B cell (primary cell): Measurements from ENCODE around the gene PKIG. TPM values are rescaled to one million over a fixed set of nuclear protein-coding genes. Genes with fewer than 3 reads are reported as not detected.

ENCODE experiments used
- ATAC-seq: fragments of 200-7000 bp; cut with Tn5 transposase; one replicate; pipeline ENCODE4 v1.10.0; 2021; ENCODE audit warnings: low read depth, mild to moderate bottlenecking, moderate number of reproducible peaks, moderate library complexity
- CTCF ChIA-PET: fragments of 350-600 bp; sonication (Branson Sonifier 250); formaldehyde crosslinking; loops from one replicate; lab custom pipeline; 2021; ENCODE audit warnings: antibody characterized with exemption, inconsistent platforms; lab: Charles Lee
- POLR2A ChIA-PET: fragments of 350-600 bp; sonication (Branson Sonifier 250); formaldehyde crosslinking; loops from one replicate; lab custom pipeline; 2021; ENCODE audit warnings: antibody characterized with exemption; lab: Charles Lee
- DNase-seq: peaks from one replicate; pipeline ENCODE4 v3.0.0; 2013
- H2AFZ ChIP-seq: 2 replicates; pipeline ENCODE4 v1.6.1; 2012; ENCODE audit warnings: mild to moderate bottlenecking, low read depth, low read length; ENCODE audit not compliant: insufficient read depth, poor library complexity, severe bottlenecking
- H3K27ac ChIP-seq, 2 donors: 1 replicate in 1 of 2; 2 replicates in 1 of 2; pipeline ENCODE4 v1.5.1; 2012 to 2013; ENCODE audit warnings: low read length in 2 of 2, mild to moderate bottlenecking in 2 of 2, moderate library complexity in 1 of 2
- H3K27me3 ChIP-seq, 4 experiments: fragments of 200-600 bp in 1 of 4; sonication (generic) in 1 of 4; replicated peaks in 1 of 4; 1 replicate in 2 of 4; 2 replicates in 2 of 4; pipeline versions ENCODE4 v1.6.1 to v1.7.0; 2013 to 2016; ENCODE audit warnings: low read length in 3 of 4, mild to moderate bottlenecking in 2 of 4, mixed read lengths in 1 of 4, moderate library complexity in 1 of 4; ENCODE audit not compliant: insufficient read depth in 4 of 4, control insufficient read depth in 3 of 4; ENCODE audit errors: control extremely low read depth in 1 of 4
- H3K36me3 ChIP-seq, 2 experiments: replicated peaks in 1 of 2; 1 replicate in 1 of 2; 2 replicates in 1 of 2; pipeline versions ENCODE4 v1.6.1 to v1.7.1; 2013; ENCODE audit warnings: low read length in 1 of 2; ENCODE audit not compliant: insufficient read depth in 2 of 2, control insufficient read depth in 1 of 2; ENCODE audit errors: control extremely low read depth in 1 of 2, extremely low read depth in 1 of 2
- H3K4me1 ChIP-seq, 2 donors: fragments of 200-600 bp in 1 of 2; sonication (generic) in 1 of 2; 1 replicate in 1 of 2; 2 replicates in 1 of 2; pipeline versions ENCODE4 v1.5.1 to v1.6.1; 2013 to 2017; ENCODE audit warnings: low read length in 2 of 2; ENCODE audit not compliant: control insufficient read depth in 2 of 2, insufficient read depth in 2 of 2
- H3K4me2 ChIP-seq: replicated peaks from 2 replicates; pipeline ENCODE3; 2012; ENCODE audit warnings: mild to moderate bottlenecking, low read depth, low read length; ENCODE audit not compliant: poor library complexity, severe bottlenecking
- H3K4me3 ChIP-seq, 5 experiments: fragments of 200-600 bp in 1 of 5; sonication (generic) in 1 of 5; 1 replicate in 3 of 5; 2 replicates in 2 of 5; pipeline versions ENCODE4 v1.5.1 to v1.7.0; 2011 to 2016; ENCODE audit warnings: low read length in 4 of 5, mild to moderate bottlenecking in 4 of 5, low read depth in 2 of 5, control low read depth in 1 of 5, moderate library complexity in 1 of 5; ENCODE audit not compliant: insufficient read depth in 1 of 5; ENCODE audit errors: control extremely low read depth in 1 of 5, extremely low read depth in 1 of 5
- H3K79me2 ChIP-seq: fragments of 200-600 bp; sonication (generic); one replicate; pipeline ENCODE4 v1.6.0; 2016; ENCODE audit warnings: low read length; ENCODE audit not compliant: control insufficient read depth, insufficient read depth
- H3K9ac ChIP-seq: fragments of 200-600 bp; sonication (generic); 2 replicates; pipeline ENCODE4 v1.6.1; 2017; ENCODE audit warnings: mild to moderate bottlenecking, low read length, moderate library complexity
- H3K9me3 ChIP-seq, 3 donors: one replicate each; pipeline versions ENCODE4 v1.6.1 to v1.7.1; 2013; ENCODE audit warnings: low read length in 2 of 3; ENCODE audit not compliant: control insufficient read depth in 2 of 3, insufficient read depth in 1 of 3; ENCODE audit errors: control extremely low read depth in 1 of 3
- H4K20me1 ChIP-seq: 2 replicates; pipeline ENCODE4 v1.6.0; 2012; ENCODE audit warnings: mild to moderate bottlenecking, low read length; ENCODE audit not compliant: insufficient read depth, control insufficient read depth, poor library complexity, severe bottlenecking
- H3K27ac Mint-ChIP-seq: one replicate; pipeline ENCODE4 v1.8.0; 2021; ENCODE audit warnings: mixed read lengths
- H3K27me3 Mint-ChIP-seq: one replicate; pipeline ENCODE4 v1.8.0; 2021; ENCODE audit warnings: mixed read lengths
- H3K4me1 Mint-ChIP-seq: one replicate; pipeline ENCODE4 v1.8.0; 2021; ENCODE audit warnings: mixed read lengths
- H3K4me3 Mint-ChIP-seq: one replicate; pipeline ENCODE4 v1.8.0; 2021; ENCODE audit warnings: mixed read lengths
- H3K9me3 Mint-ChIP-seq: one replicate; pipeline ENCODE4 v1.8.0; 2022; ENCODE audit warnings: mixed read lengths; ENCODE audit not compliant: insufficient read depth
- EZH2 ChIP-seq: IDR thresholded peaks from 2 replicates; pipeline ENCODE4 v1.6.1; 2012; ENCODE audit warnings: borderline replicate concordance, low read depth, mild to moderate bottlenecking, moderate library complexity, low read length; ENCODE audit not compliant: insufficient read depth, poor library complexity, severe bottlenecking
- WGBS: methylation state at CpG from one replicate; pipeline ENCODE4 v1.1.5; 2013; ENCODE audit warnings: missing lambda C conversion rate; ENCODE audit not compliant: insufficient coverage; 5-methylcytosine and 5-hydroxymethylcytosine counted together
- intact Hi-C: fragments of 100-400 bp; cut with micrococcal nuclease; formaldehyde crosslinking; loops from one replicate; pipeline ENCODE4 v1.10.0; 2022
- polyA plus RNA-seq: library from polyadenylated mRNA; depleted of rRNA; stranded (reverse); fragments of >200 nt; gene quantifications from 2 replicates; pipeline ENCODE4 v1.2.3, GENCODE V29; 2012
- total RNA-seq, 2 donors: library from RNA; stranded (reverse); fragments of 120-200 nt in 1 of 2; gene quantifications; 1 replicate in 1 of 2; 2 replicates in 1 of 2; pipeline versions ENCODE4 v1.2.3 to v1.2.4, GENCODE V29; 2013 to 2022
- TF ChIP-seq, protein P1 (sequence below): fragments of 200-600 bp; IDR thresholded peaks from one replicate; pipeline ENCODE4 v1.8.0; 2022; ENCODE audit warnings: antibody characterized with exemption, mild to moderate bottlenecking

PKIG gene
- total and polyA plus RNA-seq, 2 donors (not counting 1 experiment from before 2014, with no cell fraction given) = 128 to 168 TPM

DNA sequence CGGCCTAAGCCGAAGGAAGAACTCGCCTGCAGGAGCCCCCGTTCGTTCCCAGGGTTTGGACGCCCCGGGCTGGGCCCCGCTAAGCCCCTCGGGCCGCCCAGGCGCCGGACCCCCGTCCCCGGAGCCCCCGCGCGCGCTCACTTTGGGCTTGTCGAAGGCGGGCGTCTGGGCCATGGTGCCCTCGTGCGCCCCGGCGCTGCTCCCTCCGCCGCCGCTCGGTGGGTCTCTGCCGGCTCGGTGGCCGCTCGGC lies 69.0 kb downstream of the PKIG start:
- intact Hi-C loops = loop anchor here (2.0 to 5.0 kb wide), 2 partner anchors 19 to 174 kb away; partner anchors contain the start of gene TTPAL
- Histone ChIP-seq H2AFZ (peak overlapping the region; percentile 82), H3K4me1 (peaks cover 31 to 41% of the 10 kb centered on the region in 2 donors), H4K20me1 (no peaks in the 10 kb centered on the region), H3K79me2 (peaks cover 23% of the 10 kb centered on the region), H3K4me2 (peak overlapping the region; percentile 98), H3K27ac (peak overlapping the region in 1 of 2 donors; percentile 50), H3K36me3 (no peaks in the 10 kb centered on the region), H3K9ac (peak overlapping the region; percentile 70), H3K9me3 (no peaks in the 10 kb centered on the region), H3K4me3 (peak overlapping the region; percentile 17 to 89 (median 69)), H3K27me3 (no peaks in the 10 kb centered on the region)
- Mint-ChIP-seq H3K4me3 (peak overlapping the region; percentile 88), H3K27me3 (no peaks in the 10 kb centered on the region), H3K9me3 (no peaks in the 10 kb centered on the region), H3K27ac (no peak overlapping the region), H3K4me1 (peaks cover 48% of the 10 kb centered on the region)
- ChIA-PET POLR2A (interaction anchor here (1.5 to 2.4 kb wide), 2 partner anchors 9 to 65 kb away, joined by 4 to 8 read pairs; no protein-coding TSS in a partner anchor), CTCF (interaction anchor here (0.6 to 3.3 kb wide), 5 partner anchors 32 to 75 kb away, joined by 3 to 13 read pairs (median 4); no protein-coding TSS in a partner anchor)
- WGBS = under 1% methylated on average over 33 of the region's 33 CpGs
- no peak for ATAC-seq
- TF ChIP-seq, protein P1, sequence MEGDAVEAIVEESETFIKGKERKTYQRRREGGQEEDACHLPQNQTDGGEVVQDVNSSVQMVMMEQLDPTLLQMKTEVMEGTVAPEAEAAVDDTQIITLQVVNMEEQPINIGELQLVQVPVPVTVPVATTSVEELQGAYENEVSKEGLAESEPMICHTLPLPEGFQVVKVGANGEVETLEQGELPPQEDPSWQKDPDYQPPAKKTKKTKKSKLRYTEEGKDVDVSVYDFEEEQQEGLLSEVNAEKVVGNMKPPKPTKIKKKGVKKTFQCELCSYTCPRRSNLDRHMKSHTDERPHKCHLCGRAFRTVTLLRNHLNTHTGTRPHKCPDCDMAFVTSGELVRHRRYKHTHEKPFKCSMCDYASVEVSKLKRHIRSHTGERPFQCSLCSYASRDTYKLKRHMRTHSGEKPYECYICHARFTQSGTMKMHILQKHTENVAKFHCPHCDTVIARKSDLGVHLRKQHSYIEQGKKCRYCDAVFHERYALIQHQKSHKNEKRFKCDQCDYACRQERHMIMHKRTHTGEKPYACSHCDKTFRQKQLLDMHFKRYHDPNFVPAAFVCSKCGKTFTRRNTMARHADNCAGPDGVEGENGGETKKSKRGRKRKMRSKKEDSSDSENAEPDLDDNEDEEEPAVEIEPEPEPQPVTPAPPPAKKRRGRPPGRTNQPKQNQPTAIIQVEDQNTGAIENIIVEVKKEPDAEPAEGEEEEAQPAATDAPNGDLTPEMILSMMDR = no peak
- TF ChIP-seq EZH2 = no peak
- no peak for DNase-seq

DNA sequence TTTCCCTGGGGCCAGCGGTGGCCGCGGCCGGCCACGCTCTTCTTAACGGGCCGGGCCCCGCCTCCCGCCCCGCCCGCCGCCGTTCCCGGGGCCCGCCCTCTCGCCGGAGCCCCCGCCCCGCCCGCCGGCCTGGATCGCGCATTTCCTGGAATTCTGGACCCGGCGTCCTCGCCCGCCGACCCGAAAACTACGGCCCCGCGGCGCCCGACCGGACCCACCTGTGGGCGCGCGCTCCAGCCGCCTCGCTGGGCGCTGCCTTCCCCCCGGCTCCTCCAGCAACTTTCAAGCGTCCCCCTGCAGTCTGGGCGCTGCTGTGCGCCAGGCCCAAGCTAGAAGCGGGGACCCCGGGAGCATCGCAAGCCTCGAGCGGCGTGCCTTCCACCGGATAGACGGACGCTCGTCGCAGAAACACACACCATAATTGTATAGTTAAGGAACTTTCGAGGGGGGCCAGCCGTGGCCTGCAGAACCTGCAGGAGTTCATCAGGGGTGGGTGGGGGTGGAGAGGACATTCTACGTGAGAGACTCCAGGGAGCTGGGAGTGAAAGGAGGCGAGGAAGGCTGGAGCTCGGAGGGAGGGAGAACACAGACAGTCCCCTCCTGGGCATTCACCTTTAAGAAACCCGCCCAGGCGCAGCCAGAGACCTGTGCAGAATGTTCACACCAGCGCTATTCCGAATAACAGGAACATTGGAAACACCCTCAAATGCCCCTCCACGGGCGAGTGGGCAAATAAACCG lies 69.5 kb downstream of the PKIG start, which contains the start of gene ADA:
Gene ADA, minus strand, starts transcription at position 16 of the 740 bp plus-strand sequence. CDS start 92 bp downstream, outside the sequence.
- Histone ChIP-seq H3K4me1 (peaks cover 26 to 36% of the 10 kb centered on the region in 2 donors), H3K4me2 (peak within 1 kb of the TSS; percentile 98), H3K9me3 (no peaks in the 10 kb centered on the region), H3K36me3 (no peaks in the 10 kb centered on the region), H3K27me3 (no peaks in the 10 kb centered on the region), H3K27ac (peak within 1 kb of the TSS in 1 of 2 donors; percentile 57), H3K79me2 (peaks cover 23% of the 10 kb centered on the region), H2AFZ (peak within 1 kb of the TSS; percentile 82), H4K20me1 (no peaks in the 10 kb centered on the region), H3K9ac (peak within 1 kb of the TSS; percentile 70), H3K4me3 (peak within 1 kb of the TSS; percentile 67 to 89 (median 77))
- TF ChIP-seq EZH2 = no peak
- TF ChIP-seq, protein P1 = no peak
- H3K27ac Mint-ChIP-seq = peak within 1 kb of the TSS; percentile 84
- peak within 1 kb of the TSS; percentile 88 for H3K4me3 Mint-ChIP-seq
- ChIA-PET CTCF (interaction anchor here (0.6 to 3.3 kb wide), 3 partner anchors 32 to 76 kb away, joined by 4 to 13 read pairs (median 4); no protein-coding TSS in a partner anchor), POLR2A (interaction anchor here (1.5 to 2.4 kb wide), 2 partner anchors 9 to 66 kb away, joined by 4 to 8 read pairs; no protein-coding TSS in a partner anchor)
- intact Hi-C loops = loop anchor here (2.0 to 5.0 kb wide), 3 partner anchors 19 to 315 kb away; partner anchors contain the start of genes STK4 and TTPAL
- DNase-seq = peak; percentile 65
- ATAC-seq = peak; percentile 52
- H3K4me1 Mint-ChIP-seq = peaks cover 43% of the 10 kb centered on the region
- no peaks in the 10 kb centered on the region for H3K27me3 Mint-ChIP-seq
- no peaks in the 10 kb centered on the region for H3K9me3 Mint-ChIP-seq
- under 1% methylated on average over 51 of the region's 68 CpGs for WGBS
